Activated T-helper 2 cell treated with anti-CD3 and anti-CD28 coated beads, Interferon-gamma antibody, Interleukin-2, Interleukin-4, amounts not matched to agents 10 μg/mL and 5 μg/mL and 100 μg/mL, durations not matched to agents 14 hours and 24 hours and 36 hours (primary cell): Measurements from ENCODE around the gene DLD. TPM values are rescaled to one million over a fixed set of nuclear protein-coding genes. Genes with fewer than 3 reads are reported as not detected.
"Not testable (repeated sequence)": the region's sequence is repeated elsewhere in the genome, so short reads cannot be mapped to it uniquely, and the experiment has no call there.

Source experiments
- DNase-seq: peaks from one replicate; pipeline ENCODE4 v3.0.0; 2021; ENCODE audit warnings: low spot score
- H3K27ac Mint-ChIP-seq: one replicate; pipeline ENCODE4 v1.8.0; 2021; ENCODE audit warnings: mixed read lengths
- H3K27me3 Mint-ChIP-seq: one replicate; pipeline ENCODE4 v1.8.0; 2021; ENCODE audit warnings: low read depth, mixed read lengths
- H3K36me3 Mint-ChIP-seq: one replicate; pipeline ENCODE4 v1.8.0; 2021; ENCODE audit warnings: low read depth, mixed read lengths
- H3K4me1 Mint-ChIP-seq: one replicate; pipeline ENCODE4 v1.8.0; 2021; ENCODE audit warnings: low read depth, mixed read lengths
- H3K4me3 Mint-ChIP-seq: one replicate; pipeline ENCODE4 v1.8.0; 2021; ENCODE audit warnings: low read depth, mild to moderate bottlenecking, moderate library complexity, mixed read lengths
- H3K9me3 Mint-ChIP-seq: one replicate; pipeline ENCODE4 v1.8.0; 2021; ENCODE audit warnings: mixed read lengths
- intact Hi-C: fragments of 100-400 bp; cut with micrococcal nuclease; formaldehyde crosslinking; loops from one replicate; pipeline ENCODE4 v1.15.1; 2023
- total RNA-seq: library from RNA; stranded (reverse); gene quantifications from 2 replicates; pipeline ENCODE4 v1.2.3, GENCODE V29; 2022

Gene DLD
- total RNA-seq, 1 donor from 2014 or later, result 104 TPM

DNA sequence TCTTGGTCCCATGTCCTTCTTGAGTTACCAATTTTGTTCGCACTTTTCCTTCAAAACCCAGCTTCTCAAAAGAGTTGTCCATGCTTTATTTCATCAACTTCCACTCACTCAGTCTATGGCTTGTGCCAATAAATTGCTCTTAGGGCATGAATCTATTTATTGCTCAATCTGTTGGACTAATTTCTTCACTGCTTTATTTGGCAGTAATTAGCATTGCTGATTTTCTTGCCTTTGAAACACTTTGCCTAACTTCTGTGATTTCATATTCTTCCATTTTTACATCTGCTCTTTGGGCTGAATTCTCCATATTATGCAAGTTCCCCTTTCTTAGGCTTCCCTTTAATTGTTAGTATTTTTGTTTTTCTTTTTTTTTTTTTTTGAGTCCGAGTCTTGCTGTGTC, 16.8 kb downstream of the DLD start:
- Mint-ChIP-seq H3K36me3 (peaks cover 78% of the 10 kb centered on the region), H3K27ac (no peak overlapping the region), H3K9me3 (peaks cover 5% of the 10 kb centered on the region), H3K4me3 (no peak overlapping the region), H3K27me3 (no peaks in the 10 kb centered on the region), H3K4me1 (peaks cover 2% of the 10 kb centered on the region)
- intact Hi-C loops, result no loop called here
- DNase-seq, result no peak

- Mint-ChIP-seq H3K4me1 (peaks cover 13% of the 10 kb centered on the region), H3K36me3 (peaks cover 82% of the 10 kb centered on the region), H3K9me3 (peaks cover 5% of the 10 kb centered on the region), H3K4me3 (no peak overlapping the region), H3K27me3 (no peaks in the 10 kb centered on the region), H3K27ac (no peak overlapping the region)
- intact Hi-C loops, result no loop called here
- no peak for DNase-seq
Measured at GRCh38 chr7:107909445-107909844, 18.5 kb downstream of the DLD start.

GRCh38 chr7:107911981-107912380, 21.0 kb downstream of the DLD start:
- Mint-ChIP-seq H3K4me3 (no peak overlapping the region), H3K27ac (no peak overlapping the region), H3K36me3 (peaks cover 81% of the 10 kb centered on the region), H3K9me3 (peaks cover 5% of the 10 kb centered on the region), H3K4me1 (peaks cover 20% of the 10 kb centered on the region), H3K27me3 (no peaks in the 10 kb centered on the region)
- intact Hi-C loops, result no loop called here
- no peak for DNase-seq

GRCh38 chr7:107913851-107914250, 22.9 kb downstream of the DLD start:
- no peak overlapping the region for H3K27ac Mint-ChIP-seq
- peaks cover 87% of the 10 kb centered on the region for H3K36me3 Mint-ChIP-seq
- no peak for DNase-seq
- H3K4me1 Mint-ChIP-seq, result peaks cover 23% of the 10 kb centered on the region
- peaks cover 5% of the 10 kb centered on the region for H3K9me3 Mint-ChIP-seq
- H3K4me3 Mint-ChIP-seq, result no peak overlapping the region
- H3K27me3 Mint-ChIP-seq, result no peaks in the 10 kb centered on the region
- intact Hi-C loops, result no loop called here

- intact Hi-C loops, result no loop called here
- H3K9me3 Mint-ChIP-seq, result peaks cover 5% of the 10 kb centered on the region
- H3K27me3 Mint-ChIP-seq, result no peaks in the 10 kb centered on the region
- peaks cover 84% of the 10 kb centered on the region for H3K36me3 Mint-ChIP-seq
- DNase-seq, result no peak
- peaks cover 23% of the 10 kb centered on the region for H3K4me1 Mint-ChIP-seq
- no peak overlapping the region for H3K4me3 Mint-ChIP-seq
- no peak overlapping the region for H3K27ac Mint-ChIP-seq
Measured at GRCh38 chr7:107914831-107915230, 23.8 kb downstream of the DLD start.

- Mint-ChIP-seq H3K27ac (no peak overlapping the region), H3K9me3 (peaks cover 5% of the 10 kb centered on the region), H3K27me3 (no peaks in the 10 kb centered on the region), H3K4me1 (peaks cover 26% of the 10 kb centered on the region), H3K4me3 (no peak overlapping the region), H3K36me3 (peaks cover 85% of the 10 kb centered on the region)
- no peak for DNase-seq
- intact Hi-C loops, result no loop called here
Measured at GRCh38 chr7:107915541-107915940, 24.6 kb downstream of the DLD start.

DNA sequence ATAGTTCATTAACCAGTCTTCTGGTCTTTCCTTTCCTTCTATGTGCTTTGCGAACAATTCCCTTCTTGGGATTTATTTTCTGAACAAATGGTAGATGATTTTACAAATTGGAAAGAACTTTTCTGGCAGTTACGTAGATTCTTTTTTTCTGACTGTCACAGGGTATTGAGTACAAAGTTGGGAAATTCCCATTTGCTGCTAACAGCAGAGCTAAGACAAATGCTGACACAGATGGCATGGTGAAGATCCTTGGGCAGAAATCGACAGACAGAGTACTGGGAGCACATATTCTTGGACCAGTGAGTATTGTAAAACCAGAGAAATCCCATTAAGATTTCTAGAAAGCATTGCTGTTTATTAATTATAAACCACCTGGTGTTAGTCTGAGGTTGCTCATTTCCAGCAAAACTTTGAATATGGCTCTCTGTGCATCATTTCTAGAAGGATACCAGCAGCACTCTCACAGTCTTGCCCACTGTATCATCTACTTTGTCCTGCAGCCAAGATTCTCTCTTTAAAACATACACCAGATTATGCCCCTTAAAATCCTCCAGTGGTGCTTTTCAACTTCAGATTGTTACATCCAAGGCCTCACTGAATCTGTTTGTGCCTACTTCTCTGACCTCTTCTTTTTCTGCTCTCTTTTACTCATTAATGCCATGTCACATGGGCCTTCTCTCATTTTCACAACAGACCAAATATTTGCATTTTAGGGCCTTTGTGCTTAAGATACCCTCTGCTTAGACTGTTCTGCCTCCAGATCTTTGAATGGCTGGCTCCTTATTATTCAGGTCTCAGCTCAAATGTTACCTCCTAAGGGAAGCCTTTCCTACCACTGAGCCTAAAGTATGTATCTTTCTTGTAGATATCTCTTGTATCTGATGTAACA, 27.0 kb downstream of the DLD start:
- intact Hi-C loops, result no loop called here
- H3K36me3 Mint-ChIP-seq, result peaks cover 86% of the 10 kb centered on the region
- no peak for DNase-seq
- peaks cover 35% of the 10 kb centered on the region for H3K4me1 Mint-ChIP-seq
- H3K27me3 Mint-ChIP-seq, result no peaks in the 10 kb centered on the region
- peaks cover 4% of the 10 kb centered on the region for H3K9me3 Mint-ChIP-seq
- H3K4me3 Mint-ChIP-seq, result no peak overlapping the region
- no peak overlapping the region for H3K27ac Mint-ChIP-seq

DNA sequence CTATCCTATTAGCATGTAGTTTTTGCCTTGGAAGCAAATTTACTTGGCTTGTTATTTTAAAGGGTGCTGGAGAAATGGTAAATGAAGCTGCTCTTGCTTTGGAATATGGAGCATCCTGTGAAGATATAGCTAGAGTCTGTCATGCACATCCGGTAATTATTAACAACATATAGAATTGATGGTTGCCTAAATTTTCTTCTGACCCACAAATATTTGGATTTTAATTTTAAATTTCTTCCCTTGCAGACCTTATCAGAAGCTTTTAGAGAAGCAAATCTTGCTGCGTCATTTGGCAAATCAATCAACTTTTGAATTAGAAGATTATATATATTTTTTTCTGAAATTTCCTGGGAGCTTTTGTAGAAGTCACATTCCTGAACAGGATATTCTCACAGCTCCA, 28.0 kb downstream of the DLD start:
- peaks cover 34% of the 10 kb centered on the region for H3K4me1 Mint-ChIP-seq
- H3K9me3 Mint-ChIP-seq, result peaks cover 4% of the 10 kb centered on the region
- H3K36me3 Mint-ChIP-seq, result peaks cover 85% of the 10 kb centered on the region
- no peak overlapping the region for H3K4me3 Mint-ChIP-seq
- no peaks in the 10 kb centered on the region for H3K27me3 Mint-ChIP-seq
- DNase-seq, result no peak
- no peak overlapping the region for H3K27ac Mint-ChIP-seq
- intact Hi-C loops, result no loop called here

DNA sequence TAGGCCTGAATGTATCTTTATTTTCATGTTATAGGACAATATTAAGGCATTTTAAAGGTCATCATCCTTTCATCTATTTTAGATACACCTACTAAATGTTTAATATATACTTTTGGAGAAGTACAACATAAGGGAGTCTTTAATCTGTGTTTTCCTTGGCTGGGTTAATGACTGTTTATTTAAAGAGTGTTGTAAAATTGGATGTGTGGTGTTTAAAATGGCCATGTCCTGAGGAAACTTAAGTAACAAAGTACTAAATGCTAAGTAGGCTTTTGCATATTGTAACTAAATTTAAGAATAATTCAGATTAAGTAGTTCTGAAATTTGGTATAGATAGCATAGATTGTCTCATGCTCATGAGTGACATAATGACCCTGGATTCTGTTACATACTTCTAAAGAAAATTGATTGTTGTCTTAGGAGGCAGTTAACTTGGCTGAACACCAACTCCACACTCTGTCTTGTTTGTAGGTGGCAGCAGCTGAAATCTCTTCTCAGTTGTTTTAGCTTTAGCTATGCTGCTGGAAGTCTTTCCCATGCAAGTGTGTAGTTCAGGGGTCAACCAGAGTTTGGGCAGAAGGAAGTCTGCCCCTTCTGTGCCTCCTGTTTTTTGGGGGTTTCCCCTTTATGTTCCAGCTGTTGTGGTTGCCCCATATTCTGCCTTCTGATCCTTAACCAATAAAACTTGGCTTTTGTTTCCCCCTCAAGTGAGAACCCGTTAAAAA, 29.2 kb downstream of the DLD start:
- intact Hi-C loops, result loop anchor here (10.0 kb wide), 1 partner anchor 85 kb away; the partner anchor contains the start of gene LAMB1
- H3K4me1 Mint-ChIP-seq, result peaks cover 36% of the 10 kb centered on the region
- peaks cover 80% of the 10 kb centered on the region for H3K36me3 Mint-ChIP-seq
- H3K27me3 Mint-ChIP-seq, result no peaks in the 10 kb centered on the region
- no peak overlapping the region for H3K27ac Mint-ChIP-seq
- peaks cover 4% of the 10 kb centered on the region for H3K9me3 Mint-ChIP-seq
- H3K4me3 Mint-ChIP-seq, result no peak overlapping the region
- no peak for DNase-seq

DNA sequence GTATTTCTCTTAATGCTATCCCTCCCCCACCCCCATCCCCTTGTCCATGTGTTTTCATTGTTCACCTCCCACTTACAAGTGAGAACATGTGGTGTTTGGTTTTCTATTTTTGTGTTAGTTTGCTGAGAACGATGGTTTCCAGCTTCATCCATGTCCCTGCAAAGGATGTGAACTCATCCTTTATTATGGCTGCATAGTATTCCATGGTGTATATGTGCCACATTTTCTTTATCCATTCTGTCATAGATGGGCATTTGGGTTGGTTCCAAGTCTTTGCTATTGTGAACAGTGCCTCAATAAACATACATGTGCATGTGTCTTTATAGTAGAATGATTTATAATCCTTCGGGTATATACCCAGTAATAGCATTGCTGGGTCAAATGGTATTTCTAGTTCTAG, 30.8 kb downstream of the DLD start:
- not testable (repeated sequence) for DNase-seq, H3K27me3 Mint-ChIP-seq, H3K9me3 Mint-ChIP-seq, H3K27ac Mint-ChIP-seq, H3K4me3 Mint-ChIP-seq
- Mint-ChIP-seq H3K4me1 (peaks cover 39% of the 10 kb centered on the region), H3K36me3 (peaks cover 84% of the 10 kb centered on the region)
- intact Hi-C loops, result loop anchor here (10.0 kb wide), 1 partner anchor 83 kb away; the partner anchor contains the start of gene LAMB1

- H3K27ac Mint-ChIP-seq, result no peak overlapping the region
- no peaks in the 10 kb centered on the region for H3K27me3 Mint-ChIP-seq
- H3K4me1 Mint-ChIP-seq, result peaks cover 37% of the 10 kb centered on the region
- no peak for DNase-seq
- intact Hi-C loops, result loop anchor here (10.0 kb wide), 1 partner anchor 82 kb away; the partner anchor contains the start of gene LAMB1
- H3K4me3 Mint-ChIP-seq, result no peak overlapping the region
- H3K36me3 Mint-ChIP-seq, result peaks cover 80% of the 10 kb centered on the region
- peaks cover 4% of the 10 kb centered on the region for H3K9me3 Mint-ChIP-seq
Measured at GRCh38 chr7:107922886-107923285, 31.9 kb downstream of the DLD start.

DNA sequence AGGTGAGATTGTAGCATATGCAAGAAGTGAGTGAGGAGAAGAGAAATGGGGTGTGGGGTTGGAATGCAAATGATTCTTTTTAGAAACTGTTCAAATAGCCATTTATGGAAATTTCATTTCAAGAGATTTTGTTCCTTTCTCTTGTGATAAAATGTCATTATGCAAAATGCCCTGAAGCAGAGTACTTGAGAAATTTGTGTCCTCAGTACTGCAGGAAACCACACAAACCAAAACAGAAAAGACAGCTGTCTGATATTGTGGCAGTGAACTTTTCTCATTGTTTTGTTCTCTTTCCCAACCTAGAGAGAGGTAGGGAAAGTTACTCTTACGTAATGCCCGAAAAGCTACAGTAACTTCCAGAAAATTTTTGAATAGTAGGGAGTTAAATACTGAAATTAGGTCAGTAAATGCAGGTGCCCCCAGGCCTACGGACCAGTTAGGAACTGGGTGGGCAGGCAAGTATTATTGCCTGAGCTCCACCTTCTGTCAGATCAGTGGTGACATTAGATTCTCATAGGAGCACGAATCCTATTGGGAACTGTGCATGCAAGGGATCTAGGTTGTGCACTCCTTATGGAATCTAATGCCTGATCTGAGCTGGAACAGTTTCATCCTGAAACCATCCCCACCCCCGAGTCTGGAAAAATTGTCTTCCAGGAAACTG, 34.0 kb downstream of the DLD start:
- peaks cover 71% of the 10 kb centered on the region for H3K36me3 Mint-ChIP-seq
- H3K27ac Mint-ChIP-seq, result no peak overlapping the region
- H3K27me3 Mint-ChIP-seq, result no peaks in the 10 kb centered on the region
- H3K4me3 Mint-ChIP-seq, result no peak overlapping the region
- H3K9me3 Mint-ChIP-seq, result peaks cover 4% of the 10 kb centered on the region
- no peak for DNase-seq
- intact Hi-C loops, result loop anchor here (10.0 kb wide), 1 partner anchor 80 kb away; the partner anchor contains the start of gene LAMB1
- H3K4me1 Mint-ChIP-seq, result peaks cover 37% of the 10 kb centered on the region
